NCI-H526 (cell line): Measurements from ENCODE around the gene PSTPIP2.
"Not testable (repeated sequence)": the region's sequence is repeated elsewhere in the genome, so short reads cannot be mapped to it uniquely, and the experiment has no call there.

ENCODE experiments used
- DNase-seq, 2 experiments: peaks; one replicate each; lab custom pipeline; 2025; lab: John Stamatoyannopoulos, UW

PSTPIP2 gene

GRCh38 chr18:45984546-45985235 lies 87.4 kb downstream of the PSTPIP2 start:
- DNase-seq, result no peak

DNA sequence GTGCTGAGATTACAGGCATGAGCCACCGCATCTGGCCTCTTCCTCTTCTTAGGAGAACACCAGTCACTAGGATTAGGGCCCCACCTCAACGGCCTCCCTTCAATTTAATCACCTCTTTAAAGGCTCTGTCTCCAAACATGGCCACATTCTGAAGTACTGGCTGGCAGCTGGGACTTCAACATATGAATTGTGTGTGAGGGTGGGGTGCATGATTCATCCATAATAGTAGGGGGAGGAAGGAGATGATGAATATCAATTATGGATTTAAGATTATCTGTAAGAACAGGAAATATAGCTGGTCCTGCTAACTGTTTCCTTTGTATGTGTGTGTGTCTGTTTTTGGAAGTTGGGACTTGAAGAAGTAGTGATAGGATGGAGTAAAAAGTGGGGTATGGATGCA lies 90.2 kb downstream of the PSTPIP2 start:
- DNase-seq, result no peak

GRCh38 chr18:45980229-45980628 lies 91.8 kb downstream of the PSTPIP2 start:
- DNase-seq, result no peak

GRCh38 chr18:45978084-45978483 lies 94.0 kb downstream of the PSTPIP2 start:
- DNase-seq, result no peak

DNA sequence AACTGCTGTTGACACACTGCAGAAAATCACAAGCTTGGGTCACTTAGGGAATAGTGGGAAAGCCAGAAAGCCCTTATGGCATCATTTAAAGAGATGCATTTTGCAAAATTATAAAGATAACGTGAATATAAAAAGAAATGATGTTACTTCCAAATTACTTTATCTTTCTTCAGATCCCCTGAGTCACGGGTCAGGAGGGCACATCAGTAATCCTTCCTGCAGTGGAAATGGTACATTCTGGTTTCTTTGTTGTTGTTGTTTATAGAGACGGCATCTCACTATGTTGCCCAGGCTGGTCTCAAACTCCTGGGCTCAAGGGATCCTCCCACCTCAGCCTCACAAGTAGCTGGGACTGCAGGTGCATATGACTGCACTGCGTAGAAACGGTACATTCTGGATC lies 95.1 kb downstream of the PSTPIP2 start:
- no peak for DNase-seq

- no peak for DNase-seq
These were observed 95.5 kb downstream of the PSTPIP2 start for GRCh38 chr18:45976566-45976965.

GRCh38 chr18:45974088-45974536 lies 97.9 kb downstream of the PSTPIP2 start:
- DNase-seq, result peak; percentile 55 to 60

- peak; percentile 85 to 93 for DNase-seq
These were observed 104.9 kb downstream of the PSTPIP2 start, which contains the start of gene EPG5 for GRCh38 chr18:45967007-45967706. EPG5 (minus strand) TSS chr18:45967329; CDS start chr18:45967239, 90 bp downstream.

- not testable (repeated sequence) for DNase-seq
These were observed 107.1 kb downstream of the PSTPIP2 start for GRCh38 chr18:45964913-45965312.

- no peak for DNase-seq
These were observed 109.2 kb downstream of the PSTPIP2 start for GRCh38 chr18:45962866-45963265.

- no peak for DNase-seq
These were observed 109.6 kb downstream of the PSTPIP2 start for GRCh38 chr18:45962461-45962860.

DNA sequence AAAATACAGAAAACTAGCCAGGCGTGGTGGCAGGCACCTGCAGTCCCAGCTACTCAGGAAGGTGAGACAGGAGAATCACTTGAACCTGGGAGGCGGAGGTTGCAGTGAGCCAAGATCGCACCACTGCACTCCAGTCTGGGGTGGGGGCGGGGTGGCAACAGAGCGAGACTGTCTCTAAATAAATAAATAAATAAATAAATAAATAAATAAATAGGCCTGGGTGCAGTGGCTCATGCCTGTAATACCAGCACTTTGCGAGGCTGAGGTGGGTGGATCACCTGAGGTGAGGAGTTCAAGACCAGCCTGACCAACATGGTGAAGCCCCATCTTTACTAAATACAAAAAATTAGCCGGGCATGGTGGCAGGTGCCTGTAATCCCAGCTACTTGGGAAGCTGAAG lies 112.6 kb downstream of the PSTPIP2 start:
- DNase-seq, result not testable (repeated sequence)

DNA sequence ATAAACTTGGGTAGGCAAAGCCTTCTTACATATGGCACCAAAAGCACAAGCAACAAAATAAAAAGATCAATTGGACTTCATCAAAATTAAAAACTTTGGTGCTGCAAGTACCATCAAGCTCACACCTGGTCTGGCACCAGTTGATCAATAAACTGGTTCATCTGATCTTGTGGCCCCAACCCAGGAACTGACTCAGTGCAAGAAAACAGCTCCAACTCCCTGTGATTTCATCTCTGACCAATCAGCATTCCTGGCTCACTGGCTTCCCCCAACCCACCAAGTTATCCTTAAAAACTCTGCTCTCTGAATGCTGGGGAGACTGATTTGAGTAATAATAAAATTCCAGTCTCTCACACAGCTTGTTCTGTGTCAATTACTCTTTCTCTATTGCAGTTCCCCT lies 113.3 kb downstream of the PSTPIP2 start:
- DNase-seq, result no peak

- DNase-seq, result no peak
These were observed 114.0 kb downstream of the PSTPIP2 start for GRCh38 chr18:45958027-45958426.

- no peak for DNase-seq
These were observed 115.0 kb downstream of the PSTPIP2 start for GRCh38 chr18:45957100-45957499.

DNA sequence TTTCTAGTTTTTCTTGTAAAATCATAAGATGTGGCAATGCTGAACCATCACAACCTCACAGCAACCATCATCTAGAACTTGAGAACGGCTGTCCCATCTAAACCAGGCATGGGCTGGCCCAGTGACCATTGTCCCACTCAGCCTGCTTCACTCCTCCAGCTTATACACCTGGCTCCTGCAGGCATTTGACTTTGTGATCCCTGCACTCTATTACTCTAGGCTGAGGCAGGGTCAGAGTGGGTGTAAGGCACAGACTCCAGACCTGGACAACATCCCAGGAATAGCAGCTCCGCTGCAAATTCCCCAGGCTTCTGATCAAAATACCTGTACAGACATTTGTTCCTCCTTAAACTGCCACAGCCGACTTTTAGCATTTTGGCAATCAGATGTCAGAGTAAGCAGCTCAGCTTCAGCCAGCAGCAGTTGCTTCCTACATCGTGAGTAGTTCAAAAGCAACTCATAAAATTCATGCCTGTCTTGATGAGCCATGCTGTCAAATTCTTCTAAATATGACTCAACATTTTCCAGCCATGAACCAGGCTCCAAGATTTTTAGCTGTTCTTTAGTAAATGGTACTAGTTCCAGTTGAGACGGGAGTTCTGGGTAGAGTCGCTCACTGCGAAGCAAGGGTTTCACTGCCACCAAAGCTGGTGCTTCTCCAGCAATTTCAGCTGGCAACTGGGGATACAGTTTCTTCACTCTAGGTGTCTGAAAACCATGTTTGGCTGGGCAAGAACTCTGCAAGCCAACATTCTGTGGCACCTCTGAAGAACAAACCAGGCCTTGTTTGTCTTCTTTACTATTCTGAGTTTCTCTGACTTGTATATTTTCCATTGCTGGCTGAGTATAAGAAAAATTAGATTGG lies 117.8 kb downstream of the PSTPIP2 start:
- no peak for DNase-seq

DNA sequence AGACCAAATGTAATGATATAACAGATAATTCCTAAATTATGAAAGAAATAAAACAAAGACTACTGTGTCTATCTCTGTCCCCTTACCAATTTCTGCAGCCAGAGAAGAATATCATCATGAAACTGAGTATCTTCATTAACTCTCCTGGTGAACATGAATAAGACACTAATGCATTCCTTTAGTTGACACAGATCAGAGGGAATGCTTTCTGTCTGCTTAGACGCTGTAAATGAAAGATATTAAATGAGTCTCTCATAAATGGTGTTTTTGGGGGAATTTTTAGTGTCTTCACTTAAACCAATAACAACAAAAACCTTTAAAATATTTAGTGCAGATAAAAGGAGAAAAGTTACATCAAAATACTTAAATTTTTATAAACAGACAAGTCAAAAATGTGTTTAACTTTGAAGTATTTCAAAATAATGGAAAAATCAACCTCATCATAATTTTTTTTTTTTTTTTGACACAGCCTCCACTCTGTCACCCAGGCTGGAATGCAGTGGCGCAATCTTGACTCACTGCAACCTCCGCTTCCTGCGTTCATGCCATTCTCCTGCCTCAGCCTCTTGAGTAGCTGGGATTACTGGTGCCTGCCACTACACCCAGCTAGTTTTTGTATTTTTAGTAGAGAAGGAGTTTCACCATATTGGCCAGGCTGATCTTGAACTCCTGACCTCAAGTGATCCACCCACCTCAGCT lies 120.9 kb downstream of the PSTPIP2 start:
- no peak for DNase-seq

- no peak for DNase-seq
These were observed 126.4 kb downstream of the PSTPIP2 start for GRCh38 chr18:45945669-45946068.

- no peak for DNase-seq
These were observed 131.3 kb downstream of the PSTPIP2 start for GRCh38 chr18:45940724-45941123.

DNA sequence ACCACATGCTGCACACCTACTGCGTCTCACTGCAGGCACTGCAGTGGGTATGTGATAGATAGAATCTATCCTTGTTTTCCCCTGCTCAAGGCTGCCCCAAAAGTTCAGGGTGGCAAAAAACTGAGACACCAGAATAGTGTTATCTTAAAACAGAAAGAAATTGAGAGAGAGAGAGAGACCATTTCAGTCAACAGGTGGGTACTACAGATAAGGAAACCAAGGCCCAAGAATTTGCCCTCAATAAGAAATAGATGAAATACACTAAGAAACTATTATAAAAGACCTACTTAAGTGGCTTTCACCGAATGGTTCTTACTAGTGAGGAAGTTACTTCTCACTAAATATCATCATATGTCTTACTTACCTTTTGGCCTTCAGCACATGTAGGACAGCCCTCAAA lies 132.8 kb downstream of the PSTPIP2 start:
- no peak for DNase-seq

GRCh38 chr18:45938488-45938935 lies 133.5 kb downstream of the PSTPIP2 start:
- DNase-seq, result no peak
